A549 (cell line): ENCODE results near the gene SYNCRIP. TPM values are rescaled to one million over a fixed set of nuclear protein-coding genes. Genes with fewer than 3 reads are reported as not detected.

Experiments
- ATAC-seq, 2 experiments: fragments of 200-7000 bp in 1 of 2; fragments of >200 bp in 1 of 2; cut with Nextera tagmentation in 1 of 2; cut with Tn5 transposase in 1 of 2; 3 replicates each; pipeline versions ENCODE4 v1.8.0 to v1.9.1; 2018 to 2020; ENCODE audit warnings: mild to moderate bottlenecking in 1 of 2, moderate library complexity in 1 of 2
- CTCF ChIA-PET: fragments of 300-600 bp; sonication (Branson Sonifier 250); formaldehyde crosslinking; extraction: SDS; loops from one replicate; lab custom pipeline; 2021; ENCODE audit warnings: antibody characterized with exemption, inconsistent platforms; lab: Yijun Ruan, JAX
- POLR2A ChIA-PET: fragments of 350-600 bp; formaldehyde crosslinking; extraction: SDS; loops from one replicate; lab custom pipeline; 2021; ENCODE audit warnings: antibody characterized with exemption, inconsistent platforms; lab: Yijun Ruan, JAX
- DNase-seq, 2 experiments: peaks; one replicate each; pipeline versions ENCODE4 v3.0.0 to v3.0.0-alpha.2; 2011 to 2016; ENCODE audit warnings: low read depth in 1 of 2, low spot score in 1 of 2
- FAIRE-seq: peaks from 2 replicates; lab custom pipeline; 2011; peaks lifted over from hg19 to GRCh38; lab: Jason Lieb, UNC
- H3K27ac ChIP-seq, 2 experiments: fragments of >200 bp; sonication (Bioruptor Twin); formaldehyde crosslinking; 3 replicates each; pipeline ENCODE4 v1.5.1; 2016 to 2017
- H3K4me1 ChIP-seq: fragments of >200 bp; sonication (Bioruptor Twin); formaldehyde crosslinking; 3 replicates; pipeline ENCODE4 v1.6.1; 2016
- H3K4me2 ChIP-seq: fragments of >200 bp; sonication (Bioruptor Twin); formaldehyde crosslinking; 3 replicates; pipeline ENCODE4 v1.6.1; 2016
- H3K4me3 ChIP-seq: fragments of >200 bp; sonication (Bioruptor Twin); formaldehyde crosslinking; 3 replicates; pipeline ENCODE4 v1.5.1; 2016
- H3K9me3 ChIP-seq: fragments of >200 bp; sonication (Bioruptor Twin); formaldehyde crosslinking; 3 replicates; pipeline ENCODE4 v1.6.1; 2016
- ATOH8 ChIP-seq: fragments of 250-450 bp; sonication (Bioruptor Pico); IDR thresholded peaks from 2 replicates; pipeline ENCODE4 v1.5.0; 2020; ENCODE audit warnings: low read depth, mild to moderate bottlenecking, moderate library complexity
- BHLHE40 ChIP-seq: IDR thresholded peaks from 2 replicates; pipeline ENCODE4 v1.6.1; 2012; ENCODE audit warnings: low read depth, low read length, inconsistent platforms
- CBX2 ChIP-seq: fragments of 200-600 bp; sonication (generic); IDR thresholded peaks from 2 replicates; pipeline ENCODE4 v1.6.1; 2016; ENCODE audit warnings: low read depth, mild to moderate bottlenecking, borderline replicate concordance
- CBX8 ChIP-seq: fragments of 200-600 bp; sonication (generic); IDR thresholded peaks from 2 replicates; pipeline ENCODE4 v1.6.1; 2016
- CHD4 ChIP-seq: fragments of 200-600 bp; sonication (generic); IDR thresholded peaks from 2 replicates; pipeline ENCODE4 v1.6.1; 2016; ENCODE audit warnings: antibody characterized with exemption, mild to moderate bottlenecking, borderline replicate concordance
- EHMT2 ChIP-seq: fragments of 200-600 bp; sonication (generic); IDR thresholded peaks from 2 replicates; pipeline ENCODE4 v1.6.1; 2016; ENCODE audit warnings: antibody characterized with exemption, low read depth, mild to moderate bottlenecking, moderate library complexity
- EP300 ChIP-seq, 2 experiments: fragments of >200 bp; sonication (Bioruptor Twin); formaldehyde crosslinking; IDR thresholded peaks; 2 replicates in 1 of 2; 3 replicates in 1 of 2; pipeline ENCODE4 v1.6.1; 2016 to 2017
- FOSB ChIP-seq: fragments of 250-450 bp; sonication (Bioruptor Pico); IDR thresholded peaks from 2 replicates; pipeline ENCODE4 v1.5.0; 2020; ENCODE audit warnings: mild to moderate bottlenecking, moderate library complexity
- FOSL2 ChIP-seq, 2 experiments: fragments of 450-650 bp in 1 of 2; fragments of >200 bp in 1 of 2; sonication (Bioruptor Twin) in 1 of 2; formaldehyde crosslinking; IDR thresholded peaks; 2 replicates each; pipeline versions ENCODE4 v1.5.0 to v1.6.1; 2016 to 2020; ENCODE audit warnings: mild to moderate bottlenecking in 1 of 2, moderate library complexity in 1 of 2
- HES2 ChIP-seq: fragments of >200 bp; sonication (Bioruptor Twin); formaldehyde crosslinking; IDR thresholded peaks from 2 replicates; pipeline ENCODE4 v1.6.1; 2016
- HOXA7 ChIP-seq: fragments of 250-450 bp; sonication (Bioruptor Pico); IDR thresholded peaks from 2 replicates; pipeline ENCODE4 v1.5.0; 2020; ENCODE audit warnings: mild to moderate bottlenecking, moderate library complexity
- HOXB13 ChIP-seq: fragments of 250-450 bp; sonication (Bioruptor Pico); IDR thresholded peaks from 2 replicates; pipeline ENCODE4 v1.5.0; 2020; ENCODE audit warnings: low read depth, mild to moderate bottlenecking, moderate library complexity
- KDM1A ChIP-seq: fragments of 200-600 bp; sonication (generic); IDR thresholded peaks from 2 replicates; pipeline ENCODE4 v1.6.1; 2016; ENCODE audit warnings: low read depth, mild to moderate bottlenecking
- KDM5A ChIP-seq: fragments of 200-600 bp; sonication (generic); IDR thresholded peaks from 2 replicates; pipeline ENCODE4 v1.6.1; 2016; ENCODE audit warnings: antibody characterized with exemption, mild to moderate bottlenecking
- MAFK ChIP-seq: fragments of 450-650 bp; IDR thresholded peaks from 2 replicates; pipeline ENCODE4 v1.6.1; 2014; ENCODE audit not compliant: partially characterized antibody
- MAX ChIP-seq: IDR thresholded peaks from 2 replicates; pipeline ENCODE4 v1.6.1; 2012
- NPAS2 ChIP-seq: fragments of 250-450 bp; sonication (Bioruptor Pico); IDR thresholded peaks from 2 replicates; pipeline ENCODE4 v1.8.0; 2022; ENCODE audit warnings: mild to moderate bottlenecking, moderate library complexity, borderline replicate concordance
- NR3C1 ChIP-seq: fragments of >200 bp; sonication (Bioruptor Twin); formaldehyde crosslinking; IDR thresholded peaks from 3 replicates; pipeline ENCODE4 v1.6.1; 2017
- PHF8 ChIP-seq: fragments of 200-600 bp; sonication (generic); IDR thresholded peaks from 2 replicates; pipeline ENCODE4 v1.6.1; 2016; ENCODE audit warnings: low read depth, mild to moderate bottlenecking, antibody characterized with exemption, moderate library complexity, borderline replicate concordance
- RARB ChIP-seq: fragments of 250-450 bp; sonication (Bioruptor Pico); IDR thresholded peaks from 2 replicates; pipeline ENCODE4 v1.8.0; 2021; ENCODE audit warnings: mild to moderate bottlenecking, moderate library complexity
- RCOR1 ChIP-seq: fragments of 150-350 bp; IDR thresholded peaks from 2 replicates; pipeline ENCODE4 v1.6.1; 2014; ENCODE audit warnings: antibody characterized with exemption, low read length, low read depth
- RNF2 ChIP-seq: fragments of 200-600 bp; sonication (generic); IDR thresholded peaks from 2 replicates; pipeline ENCODE4 v1.6.1; 2016; ENCODE audit warnings: low read depth, mild to moderate bottlenecking, antibody characterized with exemption, moderate library complexity, borderline replicate concordance
- SMC3 ChIP-seq: fragments of >200 bp; sonication (Bioruptor Twin); formaldehyde crosslinking; IDR thresholded peaks from 3 replicates; pipeline ENCODE4 v1.6.1; 2018; ENCODE audit warnings: inconsistent platforms
- SREBF2 ChIP-seq: fragments of 450-650 bp; IDR thresholded peaks from 2 replicates; pipeline ENCODE4 v1.6.1; 2014; ENCODE audit warnings: mild to moderate bottlenecking, moderate library complexity
- TFCP2L1 ChIP-seq: fragments of 250-450 bp; sonication (Bioruptor Pico); IDR thresholded peaks from 2 replicates; pipeline ENCODE4 v1.5.0; 2021; ENCODE audit warnings: mild to moderate bottlenecking
- USF2 ChIP-seq: fragments of 450-650 bp; IDR thresholded peaks from 2 replicates; pipeline ENCODE4 v1.6.1; 2014; ENCODE audit warnings: antibody characterized with exemption
- ZC3H11A ChIP-seq: fragments of 450-650 bp; IDR thresholded peaks from 2 replicates; pipeline ENCODE4 v1.6.1; 2014; ENCODE audit warnings: antibody characterized with exemption, mild to moderate bottlenecking
- WGBS: methylation state at CpG from one replicate; pipeline ENCODE4 v1.1.6; 2017; ENCODE audit errors: missing lambda C conversion rate; 5-methylcytosine and 5-hydroxymethylcytosine counted together
- polyA plus RNA-seq, 4 experiments: library from polyadenylated mRNA; depleted of rRNA in 3 of 4; stranded (reverse); fragments of >200 nt; fragmentation: RNase III in 1 of 4; extraction: RNeasy Plus Mini Kit Qiagen cat#74134 plus additional on column Dnase treatment in 1 of 4; gene quantifications; 2 replicates in 3 of 4; 3 replicates in 1 of 4; pipeline ENCODE4 v1.2.3, GENCODE V29; 2011 to 2017
- TF ChIP-seq, protein P1 (sequence below): fragments of 200-600 bp; sonication (generic); IDR thresholded peaks from 2 replicates; pipeline ENCODE4 v1.6.1; 2016; ENCODE audit warnings: antibody characterized with exemption, mild to moderate bottlenecking, moderate library complexity

SYNCRIP gene
- polyA plus RNA-seq, 2 of the 4 experiments (the other 2 are of a cell fraction), result 47.5 to 102 TPM

GRCh38 chr6:85628353-85628752 is 14.3 kb downstream of the SYNCRIP start:
- Histone ChIP-seq H3K27ac (no peak overlapping the region), H3K9me3 (no peaks in the 10 kb centered on the region), H3K4me2 (no peak overlapping the region), H3K4me1 (0 out of 3 replicates have a peak, but pooled peaks cover 14% of the 10 kb centered on the region), H3K4me3 (no peak overlapping the region)
- TF ChIP-seq CBX8 (no peak), USF2 (no peak), HES2 (no peak), EHMT2 (no peak), RARB (CRISPR knock-in tag) (no peak), HOXB13 (no peak), FOSB (CRISPR knock-in tag) (no peak), FOSL2 (IDR thresholded peaks at IDR 0.05) (no peak), FOSL2 (CRISPR knock-in tag; IDR thresholded peaks at IDR 0.05) (no peak), NR3C1 (no peak), RCOR1 (no peak), MAX (no peak), EP300 (IDR thresholded peaks at IDR 0.05) (no peak), KDM1A (no peak), HOXA7 (CRISPR knock-in tag) (no peak), MAFK (no peak), NPAS2 (CRISPR knock-in tag) (no peak), CBX2 (no peak), TFCP2L1 (CRISPR knock-in tag) (no peak), KDM5A (no peak), PHF8 (no peak)
- FAIRE-seq (no peak), DNase-seq (no peak), ATAC-seq (no peak)
- POLR2A ChIA-PET, result interaction anchor here (1.6 kb wide), 1 partner anchor 50 kb away, joined by 3 read pairs; no protein-coding TSS in a partner anchor
- 80% methylated on average over 1 of the region's 1 CpG for WGBS
- CTCF ChIA-PET, result interaction anchor here (0.6 kb wide), 1 partner anchor 35 kb away, joined by 4 read pairs; the partner anchor contains the start of gene SNX14

DNA sequence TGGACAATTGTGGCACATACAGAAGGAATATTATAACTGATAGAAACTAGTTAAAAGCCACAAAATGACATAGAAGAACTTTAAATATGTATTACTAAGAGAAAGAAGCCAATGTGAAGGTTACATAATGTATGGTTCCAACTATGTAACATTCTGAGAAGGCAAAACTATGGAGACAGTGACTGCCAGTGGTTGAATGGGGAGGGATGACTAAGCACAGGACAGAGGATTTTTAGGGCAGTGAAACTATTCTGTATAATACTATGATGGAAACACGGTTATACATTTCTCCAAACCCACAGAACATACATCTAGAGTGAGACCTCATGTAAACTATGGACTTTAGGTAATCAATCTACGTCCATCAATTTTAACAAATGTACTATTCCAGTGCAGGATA is 22.4 kb downstream of the SYNCRIP start:
- ATAC-seq, result peak; percentile 30 to 34; a peak in 1 of 6 replicates
- 98% methylated on average over 2 of the region's 2 CpGs for WGBS
- POLR2A ChIA-PET, result no interaction called here
- TF ChIP-seq EHMT2 (no peak), FOSB (CRISPR knock-in tag) (no peak)
- no peak for FAIRE-seq
- H3K27ac ChIP-seq, result no peak overlapping the region
- H3K4me1 ChIP-seq, result peaks cover 13% of the 10 kb centered on the region; the same call in 1 of the 3 replicates
- H3K9me3 ChIP-seq, result no peaks in the 10 kb centered on the region
- CTCF ChIA-PET, result no interaction called here
- DNase-seq, result no peak
- H3K4me2 ChIP-seq, result no peak overlapping the region
- H3K4me3 ChIP-seq, result no peak overlapping the region

DNA sequence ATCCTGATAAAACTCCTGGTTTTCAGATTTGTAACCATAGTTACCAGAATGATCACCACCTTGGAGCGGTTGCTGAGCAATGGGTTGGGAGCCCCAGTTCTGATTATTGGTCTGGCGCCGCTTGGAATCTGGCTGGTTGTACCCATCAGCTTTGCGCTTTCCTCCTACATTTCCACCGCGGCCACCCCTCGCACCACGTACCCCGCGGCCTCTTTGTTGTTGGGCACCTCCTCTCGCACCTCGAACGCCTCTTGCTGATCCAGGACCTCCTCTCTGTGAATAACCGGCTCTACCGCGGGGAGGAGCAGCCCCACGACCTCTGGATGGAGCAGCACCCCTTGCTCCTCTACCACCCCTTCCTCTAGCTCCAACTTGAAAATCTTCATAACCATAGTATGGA is 27.9 kb downstream of the SYNCRIP start:
- no peak for FAIRE-seq
- Histone ChIP-seq H3K4me3 (no peak overlapping the region), H3K4me1 (peaks cover 26% of the 10 kb centered on the region), H3K4me2 (no peak overlapping the region), H3K27ac (no peak overlapping the region)
- no peak for DNase-seq
- POLR2A ChIA-PET, result no interaction called here
- CTCF ChIA-PET, result no interaction called here
- TF ChIP-seq HES2, result no peak
- TF ChIP-seq FOSB (CRISPR knock-in tag), result no peak
- TF ChIP-seq, protein P1, sequence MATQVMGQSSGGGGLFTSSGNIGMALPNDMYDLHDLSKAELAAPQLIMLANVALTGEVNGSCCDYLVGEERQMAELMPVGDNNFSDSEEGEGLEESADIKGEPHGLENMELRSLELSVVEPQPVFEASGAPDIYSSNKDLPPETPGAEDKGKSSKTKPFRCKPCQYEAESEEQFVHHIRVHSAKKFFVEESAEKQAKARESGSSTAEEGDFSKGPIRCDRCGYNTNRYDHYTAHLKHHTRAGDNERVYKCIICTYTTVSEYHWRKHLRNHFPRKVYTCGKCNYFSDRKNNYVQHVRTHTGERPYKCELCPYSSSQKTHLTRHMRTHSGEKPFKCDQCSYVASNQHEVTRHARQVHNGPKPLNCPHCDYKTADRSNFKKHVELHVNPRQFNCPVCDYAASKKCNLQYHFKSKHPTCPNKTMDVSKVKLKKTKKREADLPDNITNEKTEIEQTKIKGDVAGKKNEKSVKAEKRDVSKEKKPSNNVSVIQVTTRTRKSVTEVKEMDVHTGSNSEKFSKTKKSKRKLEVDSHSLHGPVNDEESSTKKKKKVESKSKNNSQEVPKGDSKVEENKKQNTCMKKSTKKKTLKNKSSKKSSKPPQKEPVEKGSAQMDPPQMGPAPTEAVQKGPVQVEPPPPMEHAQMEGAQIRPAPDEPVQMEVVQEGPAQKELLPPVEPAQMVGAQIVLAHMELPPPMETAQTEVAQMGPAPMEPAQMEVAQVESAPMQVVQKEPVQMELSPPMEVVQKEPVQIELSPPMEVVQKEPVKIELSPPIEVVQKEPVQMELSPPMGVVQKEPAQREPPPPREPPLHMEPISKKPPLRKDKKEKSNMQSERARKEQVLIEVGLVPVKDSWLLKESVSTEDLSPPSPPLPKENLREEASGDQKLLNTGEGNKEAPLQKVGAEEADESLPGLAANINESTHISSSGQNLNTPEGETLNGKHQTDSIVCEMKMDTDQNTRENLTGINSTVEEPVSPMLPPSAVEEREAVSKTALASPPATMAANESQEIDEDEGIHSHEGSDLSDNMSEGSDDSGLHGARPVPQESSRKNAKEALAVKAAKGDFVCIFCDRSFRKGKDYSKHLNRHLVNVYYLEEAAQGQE, result no peak
- TF ChIP-seq SMC3, result no peak
- TF ChIP-seq BHLHE40, result no peak
- TF ChIP-seq RNF2, result no peak
- TF ChIP-seq ATOH8 (CRISPR knock-in tag), result no peak
- no peak for TF ChIP-seq SREBF2
- TF ChIP-seq ZC3H11A, result no peak
- TF ChIP-seq KDM1A, result no peak
- no peak for TF ChIP-seq CHD4
- TF ChIP-seq, all 56 proteins: peak for 0
- no peak for ATAC-seq
- 97% methylated on average over 17 of the region's 17 CpGs for WGBS
- no peaks in the 10 kb centered on the region for H3K9me3 ChIP-seq
